Measurements from ENCODE around the gene PARD3. TPM values are rescaled to one million over a fixed set of nuclear protein-coding genes. Genes with fewer than 3 reads are reported as not detected.
"Not testable (repeated sequence)": the region's sequence is repeated elsewhere in the genome, so short reads cannot be mapped to it uniquely, and the experiment has no call there.

The PARD3 gene
- total RNA-seq, 1 donor from 2014 or later, result 72.5 TPM

DNA sequence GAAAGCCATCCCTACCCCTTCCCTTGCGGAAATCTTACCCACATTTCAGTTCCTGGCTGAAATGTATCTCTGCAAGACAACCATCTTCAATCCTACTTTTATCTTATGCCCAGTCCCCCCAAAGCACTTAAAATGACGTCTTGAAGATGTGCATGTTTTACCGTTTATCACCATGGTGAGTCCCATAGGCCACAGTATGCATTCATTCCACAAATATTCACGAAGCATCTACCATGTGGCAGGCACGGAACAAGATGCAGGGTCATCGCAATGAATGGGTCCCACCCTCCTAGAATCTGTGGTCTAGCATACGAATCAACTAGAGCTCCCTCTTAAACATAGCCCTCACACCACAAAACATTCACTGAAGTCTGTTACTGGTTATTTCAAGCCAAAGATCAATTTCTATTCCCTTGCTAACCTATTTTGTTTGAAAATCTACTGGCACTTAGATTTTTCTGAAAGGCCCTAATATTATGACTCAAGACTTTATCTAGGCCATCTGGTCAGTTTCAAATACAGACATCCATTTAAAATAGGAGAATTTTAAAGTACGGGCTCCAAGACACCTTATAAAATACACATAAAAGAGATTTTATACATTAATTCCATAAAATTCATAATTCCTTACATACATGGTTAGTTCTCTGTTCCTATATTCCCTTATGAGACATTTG lies 99.4 kb downstream of the PARD3 start:
- DNase-seq, result no peak

DNA sequence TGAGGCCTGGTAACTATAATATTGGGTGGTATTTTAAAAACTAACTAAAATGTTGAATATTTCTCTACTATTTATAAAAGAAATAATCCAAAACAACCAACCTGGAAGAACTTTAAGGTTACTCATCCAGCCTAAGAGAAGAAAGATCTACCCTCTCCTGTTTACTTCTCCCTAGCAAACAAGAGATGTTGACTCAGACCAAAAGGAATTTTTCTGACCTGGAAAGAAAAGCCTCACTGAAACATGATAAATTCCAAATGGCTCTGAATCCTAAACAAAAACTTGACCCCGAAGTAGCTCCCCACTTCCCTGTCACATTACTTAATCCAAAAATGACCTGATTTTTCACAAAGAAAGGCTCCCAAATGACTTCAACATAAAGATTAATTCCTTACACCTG lies 101.2 kb downstream of the PARD3 start:
- DNase-seq, result no peak

DNA sequence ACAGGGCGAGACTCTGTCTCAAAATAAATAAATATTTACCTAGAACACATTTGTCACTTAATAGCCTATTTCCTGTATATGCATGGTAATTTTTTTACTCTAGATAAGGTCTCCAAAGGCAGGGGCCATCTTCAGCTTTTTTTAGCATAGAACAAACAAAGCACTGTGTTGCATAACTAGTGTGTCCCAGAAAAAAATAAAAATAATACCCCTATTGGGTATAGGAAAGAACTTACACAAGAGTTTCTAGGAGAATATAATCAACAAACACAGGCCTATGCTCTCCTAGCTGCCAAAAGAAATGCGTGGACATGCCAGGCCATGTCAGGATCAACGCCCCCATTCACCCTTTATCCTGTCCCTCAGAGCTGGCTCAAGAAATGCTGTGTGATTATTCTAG lies 103.6 kb downstream of the PARD3 start:
- no peak for DNase-seq

DNA sequence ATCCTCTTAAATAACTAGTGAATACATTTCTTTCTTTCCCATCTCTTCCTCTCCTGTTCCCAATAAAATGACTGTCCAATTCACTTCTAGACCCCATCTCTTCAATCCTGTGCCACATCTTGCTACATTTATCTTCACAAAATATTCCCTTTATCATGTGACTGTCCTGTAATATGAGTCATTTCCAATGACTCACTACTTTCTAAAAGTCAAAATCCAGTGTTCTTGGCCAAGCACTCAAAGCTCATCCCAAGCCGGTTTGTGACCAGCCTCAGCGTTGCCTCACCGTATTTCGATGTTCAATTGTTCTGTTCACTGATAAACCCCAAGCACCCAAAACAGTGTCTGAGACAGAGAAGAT lies 104.7 kb downstream of the PARD3 start:
- DNase-seq, result no peak

DNA sequence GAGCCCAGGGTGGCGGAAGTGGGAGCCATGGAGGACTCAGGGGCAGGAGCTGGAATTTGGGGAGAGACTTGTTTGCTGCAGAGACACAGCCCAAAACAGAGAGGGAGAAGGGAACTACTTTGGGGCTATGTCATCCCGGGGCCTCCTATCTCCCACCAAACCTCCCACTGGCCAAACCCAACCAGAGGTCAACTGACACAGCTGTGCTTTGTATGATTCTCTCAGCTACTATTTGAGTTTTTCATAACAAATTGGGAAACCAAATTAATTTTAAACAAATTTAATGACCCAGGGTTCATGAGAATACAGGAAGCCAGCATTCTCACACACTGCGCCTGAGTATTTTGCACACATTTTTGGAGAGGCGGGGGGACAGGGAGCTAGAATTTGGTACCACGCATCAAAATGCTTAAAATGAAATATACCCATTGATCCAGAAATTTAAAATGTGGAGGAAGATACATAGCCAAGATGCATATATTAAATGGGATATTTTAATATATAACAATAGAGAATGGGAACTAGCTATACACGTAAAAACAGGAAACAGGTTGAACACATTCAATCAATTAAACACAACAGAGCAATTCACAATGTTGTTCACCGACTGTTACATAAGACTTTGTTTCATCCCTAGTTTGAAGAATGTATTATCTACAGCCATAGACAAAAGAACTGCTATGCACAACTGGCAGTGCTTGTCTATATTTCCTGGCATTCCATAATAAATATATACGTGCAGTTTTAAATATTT lies 105.3 kb downstream of the PARD3 start:
- DNase-seq, result no peak

DNA sequence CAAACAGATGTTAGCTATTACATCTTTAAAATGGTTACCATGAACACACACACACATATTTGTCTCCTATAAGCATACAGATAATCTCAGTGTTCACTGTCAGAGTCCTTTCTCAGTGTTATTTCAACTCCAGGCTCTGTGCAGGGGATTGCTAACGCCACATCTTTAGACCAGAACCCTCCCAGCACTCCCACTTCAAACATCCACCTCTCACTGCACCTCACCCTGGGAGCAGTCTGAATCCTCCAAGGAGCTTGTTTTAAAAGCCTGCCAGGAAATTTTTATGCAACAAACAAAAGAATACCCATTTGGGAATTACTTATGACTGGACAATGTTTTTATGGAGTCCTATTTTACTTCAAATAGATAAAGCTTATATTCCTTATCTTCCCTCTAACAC lies 107.4 kb downstream of the PARD3 start:
- DNase-seq, result peak; percentile 29

DNA sequence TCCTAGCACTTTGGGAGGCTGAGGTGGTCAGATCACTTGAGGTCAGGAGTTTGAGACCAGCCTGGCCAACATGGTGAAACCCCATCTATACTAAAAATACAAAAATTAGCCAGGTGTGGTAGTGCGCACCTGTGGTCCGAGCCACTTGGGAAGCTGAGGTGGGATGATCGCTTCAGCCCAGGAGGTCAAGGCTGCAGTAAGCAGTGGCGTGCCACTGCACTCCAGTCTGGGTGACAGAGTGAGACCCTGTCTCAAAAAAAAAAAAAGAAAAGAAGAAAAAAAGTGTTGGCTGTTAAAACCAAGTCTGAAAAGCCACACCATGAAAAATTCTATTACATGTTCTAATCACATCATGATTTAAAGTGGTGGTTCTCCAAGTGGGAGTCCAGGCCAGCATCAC lies 108.1 kb downstream of the PARD3 start:
- not testable (repeated sequence) for DNase-seq

DNA sequence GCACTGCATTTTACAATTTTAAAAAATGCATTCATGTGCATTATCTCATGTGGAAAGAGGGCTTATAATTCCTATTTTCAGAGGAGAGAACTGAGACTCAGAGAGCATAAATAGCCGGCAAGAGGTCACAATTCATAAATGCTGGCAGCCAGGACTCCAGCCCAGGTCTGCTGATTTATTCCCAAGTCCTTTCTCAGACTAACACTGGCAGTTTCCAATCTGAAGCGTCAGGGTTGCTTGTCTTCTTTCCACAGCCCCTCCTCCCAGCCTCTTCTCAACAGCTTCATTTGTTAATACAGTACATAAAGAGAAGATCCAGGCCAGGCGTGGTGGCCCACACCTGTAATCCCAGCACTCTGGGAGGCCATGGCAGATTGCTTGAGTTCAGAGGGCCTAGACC lies 108.9 kb downstream of the PARD3 start:
- DNase-seq, result no peak

DNA sequence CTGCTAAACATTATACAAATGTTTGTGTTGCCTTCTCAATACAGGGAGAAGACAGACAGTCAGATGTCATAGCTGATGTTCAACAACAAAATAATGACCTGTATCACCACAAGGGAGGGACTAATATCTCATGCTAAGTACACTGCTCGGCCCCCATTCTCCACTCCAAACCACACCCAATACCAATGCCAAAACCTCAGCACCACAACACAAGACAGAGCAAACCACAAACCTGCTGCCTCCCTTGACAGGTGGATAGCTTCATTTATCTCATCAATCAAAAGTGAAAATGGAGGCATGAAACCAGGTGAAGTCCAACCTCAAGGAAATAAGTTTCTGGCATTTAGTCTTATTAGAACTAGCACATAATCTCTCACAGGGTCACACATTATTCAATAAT lies 109.5 kb downstream of the PARD3 start:
- DNase-seq, result no peak

DNA sequence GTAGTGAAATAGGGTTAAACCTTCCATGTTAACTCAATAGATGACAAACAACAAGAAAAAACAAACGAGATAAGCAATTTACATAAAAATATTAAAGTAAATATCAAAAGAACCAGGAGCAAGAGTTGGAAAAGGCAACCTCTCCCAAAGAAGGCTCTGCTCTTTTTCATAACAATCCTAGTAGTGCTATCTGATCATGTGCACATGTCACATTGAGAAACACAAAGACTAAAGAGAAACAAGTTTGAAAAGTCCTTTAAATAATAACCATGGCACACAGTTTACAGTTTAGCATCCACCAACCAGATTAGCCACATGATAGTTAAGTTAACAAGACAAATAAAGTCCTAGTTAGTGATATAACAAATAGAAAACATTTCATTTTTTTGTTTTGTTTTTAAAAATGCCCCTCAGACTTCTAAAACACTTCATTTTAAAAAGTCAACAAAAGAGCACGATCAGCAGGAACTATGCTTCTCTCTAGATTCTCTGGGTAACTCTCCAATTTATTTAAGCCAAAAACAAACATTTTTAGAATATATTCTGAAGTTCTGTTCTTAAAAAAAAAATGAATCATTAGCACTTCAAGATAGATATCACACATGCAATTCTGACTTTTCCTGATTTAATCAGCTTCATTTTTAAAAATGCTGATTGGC lies 110.4 kb downstream of the PARD3 start:
- no peak for DNase-seq

DNA sequence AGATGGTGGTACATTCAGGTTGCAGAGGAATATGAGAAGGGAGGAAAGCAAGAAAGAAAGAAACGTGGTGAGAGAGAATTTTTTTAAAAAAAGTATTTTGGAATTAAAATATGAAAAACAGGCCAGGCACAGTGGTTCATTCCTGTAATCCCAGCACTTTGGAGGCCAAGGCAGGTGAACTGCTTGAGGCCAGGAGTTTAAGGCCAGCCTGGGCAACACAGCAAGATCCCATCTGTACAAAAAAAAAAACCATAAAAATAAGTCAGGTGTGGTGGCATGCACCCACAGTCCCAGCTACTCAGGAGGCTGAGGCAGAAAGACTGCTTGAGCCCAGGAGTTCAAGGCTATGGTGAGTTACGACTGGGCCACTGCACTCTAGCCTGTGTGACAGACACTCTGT lies 112.1 kb downstream of the PARD3 start:
- DNase-seq, result no peak

DNA sequence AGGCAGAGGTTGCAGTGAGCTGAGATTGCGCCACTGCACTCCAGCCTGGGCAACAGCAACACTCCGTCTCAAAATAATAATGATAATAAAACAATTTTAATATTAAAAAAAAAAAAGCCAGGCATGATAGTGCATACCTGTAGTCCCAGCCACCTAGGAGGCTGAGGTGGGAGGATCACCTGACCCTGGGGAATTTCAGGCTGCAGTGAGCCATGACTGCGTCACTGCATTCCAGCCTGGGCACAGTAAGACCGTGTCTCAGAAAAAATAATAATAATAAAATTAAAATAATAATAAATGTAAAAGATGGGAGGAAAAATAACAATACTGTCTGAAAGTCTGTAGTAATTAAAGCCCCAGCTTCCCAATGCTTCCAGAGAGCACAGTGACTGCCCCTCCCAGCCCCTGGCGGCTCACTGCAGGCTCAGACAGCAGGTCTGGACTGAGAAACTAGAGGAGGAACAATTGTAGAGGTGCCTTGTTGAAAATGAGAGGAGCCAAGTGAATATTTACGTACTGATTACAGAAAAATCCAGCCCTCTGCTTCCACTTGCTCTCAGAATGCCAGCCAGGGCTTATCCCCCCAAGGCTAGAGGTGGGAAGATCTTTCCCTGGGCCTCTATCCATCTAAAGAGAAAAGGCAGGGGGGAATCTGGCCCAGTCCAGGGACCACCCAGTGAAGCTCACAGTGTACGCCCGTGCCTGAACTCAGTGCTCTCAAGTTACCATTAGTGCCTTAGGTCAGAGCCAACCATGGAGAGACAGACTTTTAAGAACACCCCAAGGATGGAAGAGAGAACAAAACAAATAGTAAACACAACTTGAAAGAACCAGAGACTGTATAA lies 112.8 kb downstream of the PARD3 start:
- DNase-seq, result no peak

DNA sequence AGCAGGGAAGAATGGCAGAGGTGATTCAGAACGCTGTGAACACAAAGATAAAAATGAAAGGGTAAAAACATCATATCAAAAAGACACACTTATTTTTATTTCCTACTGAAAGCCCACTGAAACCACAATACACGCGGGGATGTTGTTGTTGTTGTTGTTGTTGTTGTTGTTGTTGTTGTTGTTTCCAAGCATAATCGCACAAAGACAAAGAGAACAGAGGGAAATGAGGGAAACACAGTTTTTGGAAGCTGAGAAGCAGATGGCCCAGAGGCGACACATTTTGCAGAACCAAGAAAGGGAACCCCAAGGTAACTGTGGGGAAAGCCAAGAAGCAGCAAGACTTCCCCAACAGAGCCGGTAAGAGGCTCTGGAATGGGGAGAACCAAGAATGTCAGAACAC lies 113.9 kb downstream of the PARD3 start:
- DNase-seq, result no peak

DNA sequence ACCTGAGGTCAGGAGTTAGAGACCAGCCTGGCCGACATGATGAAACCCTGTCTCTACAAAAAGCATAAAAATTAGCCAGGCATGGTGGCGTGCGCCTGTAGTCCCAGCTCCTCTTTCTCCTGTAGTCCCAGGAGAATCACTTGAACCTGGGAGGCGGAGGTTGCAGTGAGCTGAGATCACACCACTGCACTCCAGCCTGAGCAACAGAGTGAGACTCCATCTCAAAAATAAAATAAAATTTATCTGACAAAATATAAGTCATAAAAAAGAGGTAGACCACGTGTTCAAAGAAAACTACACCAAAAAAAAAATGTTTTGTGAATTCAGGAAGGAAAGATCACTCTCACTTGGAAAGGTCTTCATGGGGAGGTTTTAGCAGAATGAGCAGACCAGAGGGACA lies 114.3 kb downstream of the PARD3 start:
- DNase-seq, result not testable (repeated sequence)

DNA sequence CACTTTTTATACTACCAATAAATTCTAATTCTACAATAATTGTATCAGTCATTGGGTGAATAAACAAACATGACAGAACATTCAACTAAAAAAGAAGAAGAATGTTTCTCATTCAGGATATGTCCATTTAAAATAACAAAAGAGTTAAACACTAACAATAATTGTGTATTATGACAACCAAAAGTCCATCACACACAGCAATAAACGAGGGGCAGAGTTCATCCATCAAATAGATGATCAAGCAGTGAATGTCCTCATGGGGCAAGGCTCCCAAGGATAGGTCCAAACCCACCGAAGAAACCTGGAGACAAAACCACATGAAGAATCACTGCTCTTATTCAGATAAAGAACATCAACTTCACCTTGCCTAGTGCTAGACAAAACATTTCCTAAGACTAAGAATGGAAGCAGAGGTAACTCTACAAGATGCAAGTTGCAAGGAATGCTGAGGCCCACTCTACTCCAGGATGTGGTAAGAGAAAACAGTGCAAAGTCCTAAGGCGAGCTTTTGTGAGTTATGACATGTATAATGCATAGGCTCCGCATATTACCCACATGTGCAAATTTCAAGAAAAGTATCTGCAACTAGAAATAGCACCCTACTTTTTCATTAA lies 115.1 kb downstream of the PARD3 start:
- DNase-seq, result no peak

DNA sequence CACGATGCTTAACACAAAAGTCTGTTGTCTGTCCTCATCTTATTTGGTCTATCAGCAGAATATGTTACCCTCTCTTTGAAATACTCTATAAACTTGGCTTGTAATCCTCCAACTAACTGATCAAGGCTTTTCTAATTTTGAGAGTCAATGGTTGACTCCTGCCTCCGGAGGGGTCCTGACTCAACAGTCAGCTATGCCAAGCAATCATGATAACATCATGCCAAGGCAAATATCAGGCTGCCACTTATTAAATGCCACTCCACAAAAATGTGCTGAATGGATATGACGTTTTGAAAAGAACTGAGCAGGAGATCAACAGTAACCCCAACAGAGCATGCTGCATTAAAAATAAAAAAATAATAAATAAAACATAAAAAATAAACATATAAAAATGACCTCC lies 116.1 kb downstream of the PARD3 start:
- no peak for DNase-seq

DNA sequence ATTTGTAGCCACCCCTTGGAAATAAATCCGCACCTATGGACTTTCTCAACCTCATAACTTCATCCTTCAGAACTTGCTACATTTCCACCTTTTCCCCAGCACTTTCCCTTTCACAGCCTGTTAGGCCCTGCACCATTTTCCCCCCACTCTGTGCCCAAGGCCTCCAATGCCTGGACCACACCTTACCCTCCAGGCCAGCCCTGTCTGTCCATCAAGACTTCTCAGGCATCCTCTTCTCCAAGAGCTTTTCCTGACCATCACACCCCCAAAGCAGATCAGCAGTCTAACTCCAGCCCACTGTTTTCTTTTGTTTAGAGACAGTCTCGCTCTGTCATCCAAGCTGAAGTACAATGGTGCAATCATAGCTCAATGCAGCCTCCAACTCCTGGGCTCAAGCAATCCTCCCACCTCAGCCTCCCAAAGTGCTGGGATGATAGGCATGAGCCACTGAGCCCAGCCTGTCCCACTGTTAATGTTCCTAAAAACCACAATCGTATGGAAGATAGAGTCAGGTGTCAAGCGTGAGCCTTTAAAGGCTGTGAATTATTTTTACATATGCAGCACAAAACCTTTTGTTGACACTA lies 116.8 kb downstream of the PARD3 start:
- no peak for DNase-seq

DNA sequence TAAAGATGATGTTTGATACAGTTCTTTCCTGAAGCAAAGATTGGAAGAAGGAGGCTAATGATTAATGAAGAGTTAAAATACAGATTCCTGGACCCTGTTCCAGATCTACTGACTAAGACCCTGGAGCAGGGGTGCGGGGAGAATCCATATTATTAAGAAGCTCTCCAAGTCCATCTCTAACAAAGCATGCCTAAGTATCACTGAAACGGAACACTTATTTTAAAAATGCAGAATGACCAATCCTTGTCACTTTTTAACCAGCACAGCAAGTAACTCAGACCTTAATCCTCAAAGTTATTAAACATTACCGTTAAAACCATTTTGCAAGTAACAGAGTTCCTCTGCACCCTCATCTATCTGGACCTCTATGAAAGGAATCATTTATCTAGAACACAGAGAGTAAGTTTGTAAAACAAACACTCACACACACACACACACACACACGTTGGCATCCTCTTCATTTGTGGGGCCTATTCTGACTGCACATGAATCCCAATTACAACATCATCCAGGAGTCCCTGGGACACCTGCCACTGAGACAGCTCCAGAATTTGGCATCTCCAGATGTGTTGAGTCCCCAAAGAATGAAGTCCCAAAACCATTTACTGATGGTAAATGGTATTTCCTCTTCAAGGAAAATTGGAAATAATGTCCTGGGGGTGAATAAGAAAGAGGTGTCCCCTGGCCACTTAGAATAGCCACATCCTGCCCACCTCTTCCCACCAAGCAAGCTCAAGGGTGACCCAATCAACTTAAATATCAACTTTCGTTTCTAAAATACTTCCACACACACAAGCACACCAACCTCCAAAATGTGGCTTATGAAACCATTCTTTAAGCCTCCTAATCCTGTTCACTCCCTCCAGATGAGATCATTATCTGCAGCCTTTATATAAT lies 117.5 kb downstream of the PARD3 start:
- DNase-seq, result no peak

DNA sequence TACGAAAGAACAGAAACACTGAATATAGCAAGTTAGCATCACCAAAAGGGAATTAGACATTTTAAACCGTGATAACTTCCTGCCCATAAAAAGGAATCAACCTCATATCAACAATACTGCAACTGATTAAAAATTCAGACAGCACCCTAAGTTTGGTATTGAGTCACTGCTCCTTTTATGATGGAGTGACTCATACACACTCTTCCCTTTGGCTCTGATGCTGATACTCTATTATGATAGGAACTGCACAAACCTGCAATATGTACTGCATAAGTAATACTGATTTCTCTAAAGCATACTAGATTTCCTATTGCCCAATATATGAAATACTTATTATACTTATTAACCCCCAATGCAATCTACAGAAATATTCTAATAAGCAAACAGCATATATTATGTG lies 118.7 kb downstream of the PARD3 start:
- no peak for DNase-seq

DNA sequence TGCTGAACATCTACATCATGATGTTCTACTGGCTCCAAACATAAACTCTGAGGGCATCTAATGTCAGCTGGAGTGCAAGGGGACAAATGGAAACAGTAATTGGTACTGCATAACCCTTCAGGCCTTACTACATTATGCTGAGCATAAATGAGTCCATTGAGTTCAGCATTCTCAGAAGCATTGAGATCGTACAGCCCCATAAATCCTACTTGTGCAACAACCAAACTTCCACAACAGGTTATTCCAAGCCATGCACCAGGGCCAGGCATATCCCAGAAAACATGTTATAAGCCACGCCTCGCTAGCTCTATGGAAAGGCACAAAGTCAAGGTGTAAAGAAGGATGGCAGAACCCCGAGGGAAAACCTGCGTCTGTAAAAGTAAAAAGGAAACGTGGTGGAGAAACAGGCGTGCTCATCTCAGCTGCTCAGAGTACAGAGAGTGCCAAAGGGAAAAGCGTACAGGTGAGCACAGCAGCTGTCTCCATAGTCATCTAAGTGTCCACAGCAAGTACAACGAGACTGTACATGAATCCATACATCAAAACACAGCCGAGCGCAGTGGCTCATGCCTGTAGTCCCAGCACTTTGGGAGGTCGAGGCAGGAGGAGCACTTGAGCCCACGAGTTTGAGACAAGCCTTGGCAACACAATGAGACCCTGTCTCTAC lies 124.6 kb downstream of the PARD3 start:
- DNase-seq, result no peak

All from skin of body (tissue), 2 donors.